ENCODE data around the gene OLFM2.

DNA sequence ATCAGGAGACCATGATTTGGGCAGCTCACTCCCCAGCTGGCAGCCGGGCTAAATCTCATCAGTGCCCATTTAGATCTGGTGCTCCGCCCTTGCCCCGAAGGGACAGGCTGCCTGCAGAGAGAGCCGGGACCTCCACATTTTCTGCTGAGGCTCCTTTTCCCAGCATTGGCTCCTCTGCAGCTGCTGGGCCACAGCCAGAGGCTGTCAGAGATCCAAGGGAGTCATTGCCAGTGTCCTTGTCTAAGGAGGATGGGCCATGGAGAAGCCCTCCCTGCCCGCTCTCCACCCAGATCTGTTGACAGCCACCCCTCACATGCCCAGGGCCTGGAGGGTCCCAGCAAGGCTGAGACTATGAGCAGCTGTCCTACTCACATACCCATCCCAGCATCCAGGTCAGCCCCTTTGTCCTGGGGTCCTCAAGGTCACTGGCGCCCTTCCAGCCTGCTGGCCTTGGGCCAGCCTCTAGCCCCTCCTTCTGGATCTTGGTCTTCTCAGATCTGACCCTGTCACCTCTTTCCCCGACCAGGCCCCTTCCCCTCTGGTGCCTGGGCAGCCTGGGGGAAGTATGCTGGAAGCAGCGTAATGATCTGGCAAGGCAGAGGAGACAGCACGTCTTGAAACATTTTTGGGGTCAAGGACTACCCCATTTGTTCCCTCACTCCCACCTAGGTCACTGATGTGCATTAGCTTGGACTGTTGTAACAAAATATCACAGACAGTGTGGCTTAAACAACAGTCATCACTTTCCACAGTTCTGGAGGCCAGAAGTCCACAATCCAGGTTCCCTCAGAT, 93.3 kb downstream of the OLFM2 start:
- TF ChIP-seq CTCF (IDR thresholded peaks at IDR 0.05) (no peak), POLR2A (IDR thresholded peaks at IDR 0.05) (no peak)
